RCC 7860 (cell line): Measurements from ENCODE around the gene SECTM1.

Experiments used
- DNase-seq: peaks from one replicate; pipeline ENCODE4 v3.0.0-alpha.2; 2015; ENCODE audit warnings: low spot score
- FAIRE-seq: peaks from 2 replicates; lab custom pipeline; 2012; peaks lifted over from hg19 to GRCh38; lab: Jason Lieb, UNC

SECTM1 gene

GRCh38 chr17:82317394-82318168 is 16.0 kb downstream of the SECTM1 start, which contains the start of gene CD7:
CD7 (minus strand) TSS chr17:82317608; CDS start chr17:82317495, 113 bp downstream.
- FAIRE-seq (no peak), DNase-seq (no peak)

- no peak for DNase-seq
- FAIRE-seq, result no peak
These were observed 16.7 kb downstream of the SECTM1 start for GRCh38 chr17:82316651-82317393.

- FAIRE-seq, result no peak
- DNase-seq, result no peak
These were observed 17.7 kb downstream of the SECTM1 start for GRCh38 chr17:82315703-82316358.

- DNase-seq (no peak), FAIRE-seq (no peak)
These were observed 18.6 kb downstream of the SECTM1 start for GRCh38 chr17:82314727-82315605.

- FAIRE-seq, result no peak
- DNase-seq, result no peak
These were observed 19.4 kb downstream of the SECTM1 start for GRCh38 chr17:82314012-82314726.

GRCh38 chr17:82313195-82314011 is 20.2 kb downstream of the SECTM1 start:
- DNase-seq (no peak), FAIRE-seq (no peak)

GRCh38 chr17:82311971-82312370 is 21.6 kb downstream of the SECTM1 start:
- DNase-seq (no peak), FAIRE-seq (no peak)

GRCh38 chr17:82310877-82311276 is 22.7 kb downstream of the SECTM1 start:
- FAIRE-seq, result no peak
- DNase-seq, result no peak

- FAIRE-seq, result no peak
- no peak for DNase-seq
These were observed 23.7 kb downstream of the SECTM1 start for GRCh38 chr17:82309656-82310570.

GRCh38 chr17:82305727-82306300 is 27.8 kb downstream of the SECTM1 start:
- DNase-seq (no peak), FAIRE-seq (no peak)

- DNase-seq (no peak), FAIRE-seq (no peak)
These were observed 28.5 kb downstream of the SECTM1 start for GRCh38 chr17:82304826-82305726.

- no peak for FAIRE-seq
- DNase-seq, result no peak
These were observed 29.4 kb downstream of the SECTM1 start for GRCh38 chr17:82303944-82304808.

GRCh38 chr17:82302991-82303943 is 30.3 kb downstream of the SECTM1 start:
- DNase-seq, result no peak
- FAIRE-seq, result no peak

GRCh38 chr17:82302568-82302963 is 31.0 kb downstream of the SECTM1 start:
- FAIRE-seq, result no peak
- DNase-seq, result no peak
